IMR-90 (cell line): ENCODE results near the gene RAB37. TPM values are rescaled to one million over a fixed set of nuclear protein-coding genes. Genes with fewer than 3 reads are reported as not detected.

Source experiments
- ATAC-seq: fragments of 200-7000 bp; cut with Tn5 transposase; 2 replicates; pipeline ENCODE4 v1.9.1; 2020; ENCODE audit warnings: low read depth, mild to moderate bottlenecking, moderate library complexity
- BruUV-seq: library from RNA; stranded (reverse); fragments of 400-500 nt; replicated peaks from 2 replicates; lab custom pipeline; 2021; lab: Mats Ljungman, UMichigan
- CTCF ChIA-PET: fragments of 300-600 bp; formaldehyde crosslinking; extraction: SDS; loops from one replicate; lab custom pipeline; 2021; ENCODE audit warnings: antibody characterized with exemption; lab: Yijun Ruan, JAX
- POLR2A ChIA-PET: fragments of 300-600 bp; sonication (Branson Sonifier 250); formaldehyde crosslinking; loops from one replicate; lab custom pipeline; 2022; ENCODE audit warnings: antibody characterized with exemption; ENCODE audit not compliant: unreplicated experiment; lab: Charles Lee
- DNase-seq: peaks from one replicate; pipeline ENCODE4 v3.0.0; 2013
- H2AFZ ChIP-seq: replicated peaks from 2 replicates; pipeline ENCODE3; 2013; ENCODE audit warnings: low read length, mild to moderate bottlenecking; ENCODE audit not compliant: poor library complexity
- H2AK5ac ChIP-seq: 2 replicates; pipeline ENCODE4 v1.6.1; 2013; ENCODE audit warnings: low read depth, low read length, inconsistent platforms
- H2AK9ac ChIP-seq: replicated peaks from 2 replicates; pipeline ENCODE3; 2013; ENCODE audit warnings: mild to moderate bottlenecking, low read depth, low read length, moderate library complexity; ENCODE audit not compliant: poor library complexity
- H2BK120ac ChIP-seq: 2 replicates; pipeline ENCODE4 v1.6.1; 2013; ENCODE audit warnings: low read depth, low read length, inconsistent platforms
- H2BK15ac ChIP-seq: 3 replicates; pipeline ENCODE4 v1.6.1; 2013; ENCODE audit warnings: low read depth, low read length, inconsistent platforms
- H2BK20ac ChIP-seq: 2 replicates; pipeline ENCODE4 v1.6.1; 2013; ENCODE audit warnings: low read depth, mild to moderate bottlenecking, inconsistent platforms, low read length, moderate library complexity
- H2BK5ac ChIP-seq: 2 replicates; pipeline ENCODE4 v1.6.1; 2013; ENCODE audit warnings: mild to moderate bottlenecking, low read depth, low read length, inconsistent platforms; ENCODE audit not compliant: poor library complexity, severe bottlenecking
- H3K14ac ChIP-seq: replicated peaks from 2 replicates; pipeline ENCODE4 v1.6.1; 2013; ENCODE audit warnings: low read depth, low read length, inconsistent platforms
- H3K18ac ChIP-seq: 2 replicates; pipeline ENCODE4 v1.6.1; 2013; ENCODE audit warnings: low read depth, low read length, control low read depth
- H3K23ac ChIP-seq: 2 replicates; pipeline ENCODE4 v1.6.1; 2013; ENCODE audit warnings: low read depth, low read length, inconsistent platforms
- H3K27ac ChIP-seq: 2 replicates; pipeline ENCODE4 v1.5.1; 2013; ENCODE audit warnings: mild to moderate bottlenecking, control low read depth, low read length; ENCODE audit not compliant: insufficient read depth
- H3K27me3 ChIP-seq: 2 replicates; pipeline ENCODE4 v1.6.1; 2013; ENCODE audit warnings: low read length; ENCODE audit not compliant: control insufficient read depth, insufficient read depth
- H3K36me3 ChIP-seq: 2 replicates; pipeline ENCODE4 v1.6.1; 2013; ENCODE audit warnings: low read length, mixed read lengths; ENCODE audit not compliant: control insufficient read depth, insufficient read depth
- H3K4ac ChIP-seq: 2 replicates; pipeline ENCODE4 v1.6.1; 2013; ENCODE audit warnings: low read depth, low read length, inconsistent platforms
- H3K4me1 ChIP-seq: 2 replicates; pipeline ENCODE4 v1.6.1; 2013; ENCODE audit warnings: low read length, mixed read lengths; ENCODE audit not compliant: control insufficient read depth, insufficient read depth
- H3K4me2 ChIP-seq: 2 replicates; pipeline ENCODE4 v1.6.1; 2013; ENCODE audit warnings: low read depth, mild to moderate bottlenecking, control low read depth, low read length, moderate library complexity
- H3K4me3 ChIP-seq: 2 replicates; pipeline ENCODE4 v1.5.1; 2013; ENCODE audit warnings: low read depth, mild to moderate bottlenecking, control low read depth, low read length, moderate library complexity; ENCODE audit not compliant: insufficient read depth
- H3K56ac ChIP-seq: 2 replicates; pipeline ENCODE4 v1.6.1; 2013; ENCODE audit warnings: low read length, inconsistent platforms; ENCODE audit not compliant: insufficient read depth; ENCODE audit errors: extremely low read depth
- H3K79me1 ChIP-seq, 2 experiments: 2 replicates each; pipeline ENCODE4 v1.6.1; 2013; ENCODE audit warnings: low read length in 2 of 2, inconsistent platforms in 1 of 2, low read depth in 1 of 2
- H3K9ac ChIP-seq: 2 replicates; pipeline ENCODE4 v1.6.1; 2013; ENCODE audit warnings: low read depth, low read length, control low read depth
- H3K9me1 ChIP-seq: 2 replicates; pipeline ENCODE4 v1.6.1; 2013; ENCODE audit warnings: low read length, inconsistent platforms; ENCODE audit not compliant: insufficient read depth
- H3K9me3 ChIP-seq: 2 replicates; pipeline ENCODE4 v1.6.1; 2013; ENCODE audit warnings: low read length; ENCODE audit not compliant: control insufficient read depth, insufficient read depth
- H4K20me1 ChIP-seq: 2 replicates; pipeline ENCODE4 v1.6.1; 2013; ENCODE audit warnings: low read length, inconsistent platforms; ENCODE audit not compliant: insufficient read depth
- H4K5ac ChIP-seq: 2 replicates; pipeline ENCODE4 v1.6.1; 2013; ENCODE audit warnings: mild to moderate bottlenecking, low read depth, low read length, control low read depth
- H4K8ac ChIP-seq, 2 experiments: 2 replicates each; pipeline ENCODE4 v1.6.1; 2013; ENCODE audit warnings: low read depth in 2 of 2, low read length in 2 of 2, control low read depth in 1 of 2, inconsistent platforms in 1 of 2
- H4K91ac ChIP-seq: 2 replicates; pipeline ENCODE4 v1.6.1; 2013; ENCODE audit warnings: low read depth, low read length, inconsistent platforms; ENCODE audit not compliant: insufficient read depth
- CTCF ChIP-seq: conservative IDR thresholded peaks from 2 replicates; pipeline ENCODE4 v1.5.1; 2012; ENCODE audit warnings: mild to moderate bottlenecking, low read depth, low read length, improper control_type of control experiment
- NFE2L2 ChIP-seq: fragments of 150-350 bp; IDR thresholded peaks from 2 replicates; pipeline ENCODE4 v1.6.1; 2016; ENCODE audit warnings: low read depth, mild to moderate bottlenecking, low read length
- RFX5 ChIP-seq: IDR thresholded peaks from 2 replicates; pipeline ENCODE4 v1.8.0; 2012; ENCODE audit warnings: low read depth, mild to moderate bottlenecking, low read length, moderate library complexity
- WGBS, 2 experiments: methylation state at CpG; one replicate each; pipeline versions ENCODE4 v1.1.5 to v1.1.7; 2013; ENCODE audit warnings: missing lambda C conversion rate in 2 of 2; ENCODE audit not compliant: insufficient read length in 1 of 2; ENCODE audit errors: extremely low coverage in 2 of 2; 5-methylcytosine and 5-hydroxymethylcytosine counted together
- dilution Hi-C: fragments of 300-500 bp; cut with HindIII; formaldehyde crosslinking; loops from one replicate; pipeline ENCODE4 v1.14.3; 2018; ENCODE audit warnings: low sequenced_read_pairs; ENCODE audit not compliant: unreplicated experiment
- in situ Hi-C: fragments of 300-500 bp; cut with MboI; formaldehyde crosslinking; loops from 3 replicates; pipeline ENCODE4 v1.14.3; 2019; ENCODE audit warnings: low sequenced_read_pairs, inconsistent platforms, mixed read lengths
- intact Hi-C: fragments of 100-400 bp; cut with micrococcal nuclease; formaldehyde crosslinking; loops from 2 replicates; pipeline ENCODE4 v1.10.0; 2022
- polyA plus RNA-seq, 3 experiments: library from polyadenylated mRNA; depleted of rRNA; stranded (reverse); fragments of >200 nt; gene quantifications; 2 replicates each; pipeline ENCODE4 v1.2.3, GENCODE V29; 2012; ENCODE audit warnings: low replicate concordance in 1 of 3
- total RNA-seq: library from RNA; depleted of rRNA; stranded (reverse); fragments of >200 nt; gene quantifications from 2 replicates; pipeline ENCODE4 v1.2.3, GENCODE V29; 2012

Gene RAB37
- total and polyA plus RNA-seq, 2 of the 4 experiments (the other 2 are of a cell fraction) = 0.19 TPM; not detected in 1

GRCh38 chr17:74715144-74715543 is 21.9 kb upstream of the RAB37 start:
- no peaks in the 10 kb centered on the region for H4K20me1 ChIP-seq
- H2BK5ac ChIP-seq = no peak overlapping the region
- no peak overlapping the region for H2AK5ac ChIP-seq
- no peaks in the 10 kb centered on the region for H3K36me3 ChIP-seq
- no peak overlapping the region for H2BK15ac ChIP-seq
- H3K9me1 ChIP-seq = no peaks in the 10 kb centered on the region
- intact Hi-C loops (no loop called here), in situ Hi-C loops (no loop called here), dilution Hi-C loops (no loop called here)
- H4K8ac ChIP-seq = no peak overlapping the region
- no peaks in the 10 kb centered on the region for H3K9me3 ChIP-seq
- no peak for DNase-seq
- H3K56ac ChIP-seq = no peak overlapping the region
- H3K79me1 ChIP-seq = no peaks in the 10 kb centered on the region
- BruUV-seq = no TSS peak
- H3K4ac ChIP-seq = no peak overlapping the region
- TF ChIP-seq CTCF (no peak), NFE2L2 (no peak), RFX5 (no peak)
- no peak overlapping the region for H4K91ac ChIP-seq
- no peak overlapping the region for H2BK120ac ChIP-seq
- H3K18ac ChIP-seq = no peak overlapping the region
- no peak; the same call in none of the 2 replicates for ATAC-seq
- WGBS, 2 experiments = 0% methylated on average over 1 of the region's 4 CpGs; no CpG with 5 or more reads in 1 of the 2 experiments
- POLR2A ChIA-PET = no interaction called here
- no peak overlapping the region for H2BK20ac ChIP-seq
- H3K14ac ChIP-seq = no peak overlapping the region
- CTCF ChIA-PET = no interaction called here
- H3K9ac ChIP-seq = no peak overlapping the region
- H3K27ac ChIP-seq = no peak overlapping the region
- peaks cover 3% of the 10 kb centered on the region for H3K27me3 ChIP-seq
- no peak overlapping the region for H2AK9ac ChIP-seq
- H3K23ac ChIP-seq = no peak overlapping the region
- no peaks in the 10 kb centered on the region for H3K4me1 ChIP-seq
- H2AFZ ChIP-seq = no peak overlapping the region
- H4K5ac ChIP-seq = no peak overlapping the region
- H3K4me2 ChIP-seq = no peak overlapping the region
- H3K4me3 ChIP-seq = no peak overlapping the region
